HepG2 (cell line): ENCODE measurements around the gene ENG. TPM values are rescaled to one million over a fixed set of nuclear protein-coding genes. Genes with fewer than 3 reads are reported as not detected.

Experiments used
- ATAC-seq: fragments of 200-7000 bp; cut with Tn5 transposase; 3 replicates; pipeline ENCODE4 v1.9.1; 2020; ENCODE audit warnings: mild to moderate bottlenecking, moderate library complexity
- BruUV-seq: library from RNA; stranded (reverse); fragments of 400-500 nt; replicated peaks from 2 replicates; lab custom pipeline; 2021; lab: Mats Ljungman, UMichigan
- CTCF ChIA-PET: fragments of 300-600 bp; formaldehyde crosslinking; extraction: SDS; loops from one replicate; lab custom pipeline; 2021; ENCODE audit warnings: low total read pairs, inconsistent platforms, low intra/inter-chr PET ratio; lab: Yijun Ruan, JAX
- POLR2A ChIA-PET: fragments of 350-600 bp; sonication (Branson Sonifier 250); formaldehyde crosslinking; loops from one replicate; lab custom pipeline; 2020; ENCODE audit warnings: antibody characterized with exemption, inconsistent platforms; lab: Yijun Ruan, JAX
- DNase-seq: peaks from one replicate; pipeline ENCODE4 v3.0.0-alpha.2; 2015; ENCODE audit warnings: low spot score
- FAIRE-seq: peaks from 3 replicates; lab custom pipeline; 2011; peaks lifted over from hg19 to GRCh38; lab: Jason Lieb, UNC
- H2AFZ ChIP-seq: one replicate; pipeline ENCODE4 v1.6.1; 2011; ENCODE audit warnings: low read length, inconsistent platforms
- H3K27ac ChIP-seq: fragments of 300-600 bp; 3 replicates; pipeline ENCODE4 v1.8.0; 2011; ENCODE audit warnings: mixed run types, mild to moderate bottlenecking, mixed read lengths, low read length, inconsistent platforms; ENCODE audit not compliant: insufficient read depth; ENCODE audit errors: extremely low read length
- H3K27me3 ChIP-seq, 2 experiments: fragments of 200-600 bp in 1 of 2; 2 replicates in 1 of 2; 3 replicates in 1 of 2; pipeline versions ENCODE4 v1.6.0 to v1.8.0; 2011; ENCODE audit warnings: low read length in 2 of 2, mild to moderate bottlenecking in 2 of 2, moderate library complexity in 2 of 2, inconsistent platforms in 1 of 2; ENCODE audit not compliant: insufficient read depth in 2 of 2, control insufficient read depth in 1 of 2
- H3K36me3 ChIP-seq, 2 experiments: fragments of 200-600 bp in 1 of 2; replicated peaks in 1 of 2; 2 replicates in 1 of 2; 3 replicates in 1 of 2; pipeline versions ENCODE4 v1.5.1 to v1.8.0; 2011; ENCODE audit warnings: low read length in 2 of 2, inconsistent platforms in 1 of 2; ENCODE audit not compliant: insufficient read depth in 2 of 2, control insufficient read depth in 1 of 2
- H3K4me1 ChIP-seq: 2 replicates; pipeline ENCODE4 v1.5.1; 2012; ENCODE audit warnings: low read length, inconsistent platforms; ENCODE audit not compliant: insufficient read depth
- H3K4me2 ChIP-seq: 2 replicates; pipeline ENCODE4 v1.6.0; 2011; ENCODE audit warnings: low read depth, low read length, inconsistent platforms
- H3K4me3 ChIP-seq, 3 experiments: fragments of 200-600 bp in 1 of 3; sonication (generic), shearing (Covaris generic) in 1 of 3; replicated peaks in 1 of 3; 2 replicates each; pipeline ENCODE4 v1.5.1; 2011 to 2016; ENCODE audit warnings: low read length in 3 of 3, inconsistent platforms in 2 of 3, low read depth in 2 of 3, mild to moderate bottlenecking in 2 of 3, control low read depth in 1 of 3, mixed read lengths in 1 of 3; ENCODE audit not compliant: insufficient read depth in 1 of 3
- H3K79me2 ChIP-seq: one replicate; pipeline ENCODE4 v1.6.1; 2011; ENCODE audit warnings: low read length, inconsistent platforms; ENCODE audit not compliant: insufficient read depth
- H3K9ac ChIP-seq: 2 replicates; pipeline ENCODE4 v1.6.0; 2011; ENCODE audit warnings: mild to moderate bottlenecking, low read depth, low read length, inconsistent platforms; ENCODE audit not compliant: insufficient read depth
- H3K9me3 ChIP-seq: 2 replicates; pipeline ENCODE4 v1.5.1; 2012; ENCODE audit warnings: mild to moderate bottlenecking, low read length
- H4K20me1 ChIP-seq: 2 replicates; pipeline ENCODE4 v1.6.0; 2011; ENCODE audit warnings: inconsistent platforms, mild to moderate bottlenecking, low read length, moderate library complexity; ENCODE audit not compliant: insufficient read depth
- MEIS2 ChIP-seq: sonication (generic); formaldehyde crosslinking; IDR thresholded peaks from 2 replicates; pipeline ENCODE4 v1.9.0; 2021; ENCODE audit warnings: mild to moderate bottlenecking, missing genetic modification reagents
- NKX3-1 ChIP-seq: sonication (generic); formaldehyde crosslinking; IDR thresholded peaks from 2 replicates; pipeline ENCODE4 v1.5.0; 2020; ENCODE audit warnings: missing genetic modification reagents
- POLR2AphosphoS2 ChIP-seq: IDR thresholded peaks from 2 replicates; pipeline ENCODE4 v1.6.1; 2011; ENCODE audit warnings: low read depth, low read length, improper control_type of control experiment
- ZC3H13 ChIP-seq: sonication (generic); formaldehyde crosslinking; IDR thresholded peaks from 2 replicates; pipeline ENCODE4 v1.8.1; 2023; ENCODE audit warnings: mild to moderate bottlenecking, missing genetic modification reagents, moderate library complexity
- ZMYM4 ChIP-seq: sonication (generic); formaldehyde crosslinking; IDR thresholded peaks from 2 replicates; pipeline ENCODE4 v1.8.1; 2023; ENCODE audit warnings: mild to moderate bottlenecking, missing genetic modification reagents
- ZNF652 ChIP-seq: IDR thresholded peaks from 2 replicates; pipeline ENCODE4 v1.6.1; 2016; ENCODE audit warnings: low read depth, borderline replicate concordance
- WGBS: methylation state at CpG from one replicate; pipeline ENCODE4 v1.1.6; 2017; ENCODE audit warnings: low lambda C conversion rate; 5-methylcytosine and 5-hydroxymethylcytosine counted together
- in situ Hi-C: cut with HindIII; loops from 2 replicates; pipeline ENCODE4 v1.10.0; 2017; ENCODE audit warnings: low pct_unique_long_range_greater_than_20kb; ENCODE audit not compliant: extremely low pct_ligation_motif_present
- intact Hi-C: fragments of 100-400 bp; cut with micrococcal nuclease; formaldehyde crosslinking; loops from one replicate; pipeline ENCODE4 v1.10.0; 2022; ENCODE audit not compliant: unreplicated experiment
- polyA plus RNA-seq, 8 experiments: library from polyadenylated mRNA; depleted of rRNA in 3 of 8; stranded (reverse) in 7 of 8; unstranded in 1 of 8; fragments of >200 nt; fragmentation: Illumina TruSeq in 4 of 8; extraction: Trizol in 4 of 8; gene quantifications; 2 replicates each; pipeline versions ENCODE4 v1.2.1 to v1.2.3, GENCODE V29; 2011 to 2016; ENCODE audit warnings: low read depth in 4 of 8, missing spikeins in 1 of 8, mixed read lengths in 1 of 8; ENCODE audit not compliant: insufficient read depth in 1 of 8
- total RNA-seq, 5 experiments: library from RNA; depleted of rRNA; stranded (reverse); fragments of >200 nt; fragmentation: Illumina TruSeq; extraction: Trizol; gene quantifications; 2 replicates each; pipeline ENCODE4 v1.2.3, GENCODE V29; 2016; ENCODE audit warnings: low read depth in 1 of 5
- TF ChIP-seq, protein P1 (sequence below): IDR thresholded peaks from 2 replicates; pipeline ENCODE4 v1.6.1; 2016; ENCODE audit warnings: missing biosample characterization, missing genetic modification reagents, low read depth
- TF ChIP-seq, protein P2 (sequence below): fragments of 450-650 bp; IDR thresholded peaks from 2 replicates; pipeline ENCODE4 v1.6.1; 2016

The ENG gene
- total and polyA plus RNA-seq, 2 of the 13 experiments (the other 11 are each of a cell fraction or from before 2014, with no cell fraction given) = 0.02 to 1.1 TPM

DNA sequence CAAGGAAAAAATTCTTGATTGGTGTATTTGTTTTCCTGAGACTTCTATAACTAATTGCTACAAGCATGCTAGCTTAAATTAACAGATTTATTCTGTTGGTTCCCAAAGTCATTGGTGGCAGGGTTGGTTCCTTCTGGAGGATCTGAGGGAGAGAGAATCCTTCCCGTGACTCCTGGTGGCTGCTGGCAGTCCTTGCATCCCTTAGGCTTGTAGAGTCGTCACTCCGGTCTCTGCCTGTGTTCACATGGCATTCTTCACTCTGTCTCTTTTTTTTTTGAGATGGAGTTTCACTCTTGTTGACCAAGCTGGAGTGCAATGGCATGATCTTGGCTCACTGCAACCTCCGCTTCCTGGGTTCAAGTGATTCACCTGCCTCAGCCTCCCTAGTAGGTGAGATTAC lies 63.4 kb downstream of the ENG start:
- FAIRE-seq = no peak
- no peak for ATAC-seq

More for the DNA sequence above, 63.4 kb downstream of the ENG start:
- no peak overlapping the region for H3K9ac ChIP-seq
- POLR2A ChIA-PET = no interaction called here
- CTCF ChIA-PET = no interaction called here
- in situ Hi-C loops = no loop called here
- TF ChIP-seq POLR2AphosphoS2 = no peak
- TF ChIP-seq ZMYM4 = no peak
- no peak for TF ChIP-seq ZNF652 (CRISPR knock-in tag)
- TF ChIP-seq, protein P1, sequence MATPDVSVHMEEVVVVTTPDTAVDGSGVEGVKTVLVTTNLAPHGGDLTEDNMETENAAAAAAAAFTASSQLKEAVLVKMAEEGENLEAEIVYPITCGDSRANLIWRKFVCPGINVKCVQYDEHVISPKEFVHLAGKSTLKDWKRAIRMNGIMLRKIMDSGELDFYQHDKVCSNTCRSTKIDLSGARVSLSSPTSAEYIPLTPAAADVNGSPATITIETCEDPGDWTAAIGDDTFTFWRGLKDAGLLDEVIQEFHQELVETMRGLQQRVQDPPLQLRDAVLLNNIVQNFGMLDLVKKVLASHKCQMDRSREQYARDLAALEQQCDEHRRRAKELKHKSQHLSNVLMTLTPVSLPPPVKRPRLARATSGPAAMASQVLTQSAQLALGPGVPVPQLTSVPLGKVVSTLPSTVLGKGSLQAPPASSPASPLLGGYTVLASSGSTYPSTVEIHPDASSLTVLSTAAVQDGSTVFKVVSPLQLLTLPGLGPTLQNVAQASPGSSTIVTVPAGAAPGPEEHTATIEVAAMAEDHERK (CRISPR knock-in tag) = no peak
- TF ChIP-seq ZC3H13 (CRISPR knock-in tag) = no peak
- TF ChIP-seq NKX3-1 (CRISPR knock-in tag) = no peak
- TF ChIP-seq MEIS2 (CRISPR knock-in tag) = no peak
- TF ChIP-seq, protein P2, sequence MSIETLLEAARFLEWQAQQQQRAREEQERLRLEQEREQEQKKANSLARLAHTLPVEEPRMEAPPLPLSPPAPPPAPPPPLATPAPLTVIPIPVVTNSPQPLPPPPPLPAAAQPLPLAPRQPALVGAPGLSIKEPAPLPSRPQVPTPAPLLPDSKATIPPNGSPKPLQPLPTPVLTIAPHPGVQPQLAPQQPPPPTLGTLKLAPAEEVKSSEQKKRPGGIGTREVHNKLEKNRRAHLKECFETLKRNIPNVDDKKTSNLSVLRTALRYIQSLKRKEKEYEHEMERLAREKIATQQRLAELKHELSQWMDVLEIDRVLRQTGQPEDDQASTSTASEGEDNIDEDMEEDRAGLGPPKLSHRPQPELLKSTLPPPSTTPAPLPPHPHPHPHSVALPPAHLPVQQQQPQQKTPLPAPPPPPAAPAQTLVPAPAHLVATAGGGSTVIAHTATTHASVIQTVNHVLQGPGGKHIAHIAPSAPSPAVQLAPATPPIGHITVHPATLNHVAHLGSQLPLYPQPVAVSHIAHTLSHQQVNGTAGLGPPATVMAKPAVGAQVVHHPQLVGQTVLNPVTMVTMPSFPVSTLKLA = no peak
- TF ChIP-seq, all 625 proteins: peak for 0
- intact Hi-C loops = no loop called here
- BruUV-seq = no TSS peak
- H2AFZ ChIP-seq = no peak overlapping the region
- H3K27ac ChIP-seq = no peak overlapping the region
- no peak overlapping the region for H3K4me3 ChIP-seq
- DNase-seq = no peak
- H3K4me2 ChIP-seq = no peak overlapping the region
- peaks cover 19% of the 10 kb centered on the region for H3K79me2 ChIP-seq
- H3K36me3 ChIP-seq = peaks cover 24 to 41% of the 10 kb centered on the region in 2 experiments
- H3K9me3 ChIP-seq = no peaks in the 10 kb centered on the region
- peaks cover 24% of the 10 kb centered on the region for H4K20me1 ChIP-seq
- H3K4me1 ChIP-seq = peaks cover 37% of the 10 kb centered on the region
- 94% methylated on average over 4 of the region's 4 CpGs for WGBS
- no peaks in the 10 kb centered on the region for H3K27me3 ChIP-seq
